Psoas muscle (tissue), 8 donors: ENCODE results near the gene AFF4. TPM values are rescaled to one million over a fixed set of nuclear protein-coding genes. Genes with fewer than 3 reads are reported as not detected.
"Not testable (repeated sequence)": the region's sequence is repeated elsewhere in the genome, so short reads cannot be mapped to it uniquely, and the experiment has no call there.

Source experiments
- ATAC-seq, 4 donors: fragments of 200-7000 bp; cut with Tn5 transposase; one replicate each; pipeline ENCODE4 v1.9.1; 2020; ENCODE audit warnings: moderate library complexity in 3 of 4, mild to moderate bottlenecking in 2 of 4
- DNase-seq, 2 donors: peaks; one replicate each; pipeline ENCODE4 v3.0.0-alpha.2; 2020
- H3K27ac ChIP-seq: fragments of 200-600 bp; one replicate; pipeline ENCODE4 v1.8.0; 2022
- H3K27me3 ChIP-seq, 3 donors: fragments of 200-600 bp in 1 of 3; one replicate each; pipeline versions ENCODE4 v1.6.1 to v1.8.0; 2013 to 2022; ENCODE audit warnings: low read length in 2 of 3, mild to moderate bottlenecking in 2 of 3, moderate library complexity in 1 of 3; ENCODE audit not compliant: insufficient read depth in 3 of 3
- H3K36me3 ChIP-seq, 2 donors: fragments of 200-600 bp in 1 of 2; one replicate each; pipeline versions ENCODE4 v1.6.1 to v1.8.0; 2013 to 2022; ENCODE audit warnings: low read depth in 1 of 2, mild to moderate bottlenecking in 1 of 2, moderate library complexity in 1 of 2; ENCODE audit not compliant: insufficient read depth in 1 of 2
- H3K4me1 ChIP-seq: fragments of 200-600 bp; one replicate; pipeline ENCODE4 v1.8.0; 2022
- H3K4me3 ChIP-seq: fragments of 200-600 bp; one replicate; pipeline ENCODE4 v1.8.0; 2022; ENCODE audit warnings: mild to moderate bottlenecking
- H3K9me3 ChIP-seq: fragments of 200-600 bp; one replicate; pipeline ENCODE4 v1.8.0; 2022
- CTCF ChIP-seq: fragments of 200-600 bp; IDR thresholded peaks from one replicate; pipeline ENCODE4 v1.8.0; 2022; ENCODE audit warnings: antibody characterized with exemption
- WGBS, 3 donors: extraction: QIAGEN DNeasy Blood & Tissue Kit; methylation state at CpG; one replicate each; pipeline versions ENCODE4 v1.1.6 to v1.1.7; 2013; 5-methylcytosine and 5-hydroxymethylcytosine counted together
- intact Hi-C, 2 donors: fragments of 100-400 bp; cut with DNase I; formaldehyde crosslinking; loops; one replicate each; pipeline versions ENCODE4 v1.11.0 to v1.14.2; 2022
- polyA plus RNA-seq, 3 donors: library from polyadenylated mRNA; stranded (reverse); fragments of 200-250 nt; gene quantifications; one replicate each; pipeline ENCODE4 v1.2.3, GENCODE V29; 2013
- total RNA-seq, 4 donors: library from RNA; stranded (reverse); fragmentation: NEBNext Ultra II Directional in 2 of 4; extraction: Animal tissue kit (Norgen Biotek cat#: 25700) in 2 of 4; gene quantifications; one replicate each; pipeline versions ENCODE4 v1.2.1 to v1.2.4, GENCODE V29; 2021 to 2023
- donor health status: healthy with polysubstance abuse.
- donor health status: DM: no; HTN: no; CAD: no; lungs with moderate emphysema.
- donor health status: Bipolar disorder and iron deficiency.
- donor health status: healthy.
- donor health status: DM: yes; HTN: yes; CAD: no.
- donor health status: DM: no; HTN: no; CAD: no.
- donor health status: DM: no; HTN: no; CAD: no.
- donor health status: DM: yes; HTN: yes; CAD: no.

The AFF4 gene
- total and polyA plus RNA-seq, 7 donors, result 9.7 to 68.2 (median 49.6) TPM

GRCh38 chr5:132953710-132954109, 9.7 kb downstream of the AFF4 start:
- TF ChIP-seq CTCF, result no peak
- Histone ChIP-seq H3K36me3 (peaks cover 0 to 8% of the 10 kb centered on the region in 2 donors), H3K4me1 (peaks cover 33% of the 10 kb centered on the region), H3K4me3 (no peak overlapping the region), H3K9me3 (no peaks in the 10 kb centered on the region), H3K27me3 (no peaks in the 10 kb centered on the region), H3K27ac (no peak overlapping the region)
- 79 to 87% (median 82%) methylated on average over 6 of the region's 6 CpGs for WGBS, 3 donors
- DNase-seq (no peak), ATAC-seq (no peak)
- intact Hi-C loops, result no loop called here

GRCh38 chr5:132952829-132953228, 10.6 kb downstream of the AFF4 start:
- intact Hi-C loops, result no loop called here
- WGBS, 3 donors, result 68 to 78% (median 75%) methylated on average over 2 of the region's 2 CpGs
- Histone ChIP-seq H3K27ac (no peak overlapping the region), H3K4me3 (no peak overlapping the region), H3K27me3 (no peaks in the 10 kb centered on the region), H3K36me3 (peaks cover 0 to 8% of the 10 kb centered on the region in 2 donors), H3K4me1 (peaks cover 37% of the 10 kb centered on the region), H3K9me3 (no peaks in the 10 kb centered on the region)
- ATAC-seq (no peak), DNase-seq (no peak)
- TF ChIP-seq CTCF, result no peak

GRCh38 chr5:132951897-132952296, 11.5 kb downstream of the AFF4 start:
- ATAC-seq, result no peak
- H3K27ac ChIP-seq, result no peak overlapping the region
- WGBS, 3 donors, result 72 to 87% (median 78%) methylated on average over 2 of the region's 2 CpGs
- no peaks in the 10 kb centered on the region for H3K27me3 ChIP-seq
- intact Hi-C loops, result no loop called here
- H3K4me3 ChIP-seq, result no peak overlapping the region
- no peaks in the 10 kb centered on the region for H3K9me3 ChIP-seq
- H3K36me3 ChIP-seq, result peaks cover 0 to 8% of the 10 kb centered on the region in 2 donors
- H3K4me1 ChIP-seq, result peaks cover 42% of the 10 kb centered on the region
- no peak for TF ChIP-seq CTCF
- DNase-seq, result no peak

- Histone ChIP-seq H3K36me3 (peaks cover 0 to 4% of the 10 kb centered on the region in 2 donors), H3K9me3 (no peaks in the 10 kb centered on the region), H3K27ac (no peak overlapping the region), H3K4me1 (peaks cover 42% of the 10 kb centered on the region), H3K27me3 (no peaks in the 10 kb centered on the region), H3K4me3 (no peak overlapping the region)
- DNase-seq, result no peak
- no peak for ATAC-seq
- intact Hi-C loops, result no loop called here
- no peak for TF ChIP-seq CTCF
- 84 to 96% (median 95%) methylated on average over 2 of the region's 2 CpGs for WGBS, 3 donors
These were observed 14.3 kb downstream of the AFF4 start for GRCh38 chr5:132949136-132949535.

- H3K4me1 ChIP-seq, result peaks cover 35% of the 10 kb centered on the region
- no peak overlapping the region for H3K4me3 ChIP-seq
- WGBS, 3 donors, result 46 to 53% (median 51%) methylated on average over 2 of the region's 2 CpGs
- ATAC-seq (no peak), DNase-seq (no peak)
- H3K36me3 ChIP-seq, result no peaks in the 10 kb centered on the region
- no peak for TF ChIP-seq CTCF
- intact Hi-C loops, result no loop called here
- H3K27me3 ChIP-seq, result no peaks in the 10 kb centered on the region
- no peaks in the 10 kb centered on the region for H3K9me3 ChIP-seq
- H3K27ac ChIP-seq, result no peak overlapping the region
These were observed 15.8 kb downstream of the AFF4 start for GRCh38 chr5:132947671-132948070.

GRCh38 chr5:132945315-132945714, 18.1 kb downstream of the AFF4 start:
- intact Hi-C loops, DNase-seq, H3K9me3 ChIP-seq, H3K4me3 ChIP-seq, ATAC-seq, H3K27ac ChIP-seq, H3K36me3 ChIP-seq, H3K27me3 ChIP-seq: not testable (repeated sequence)
- H3K4me1 ChIP-seq, result peaks cover 39% of the 10 kb centered on the region
- 95 to 99% (median 96%) methylated on average over 4 of the region's 4 CpGs for WGBS, 3 donors
